Neural cell (in vitro differentiated cells): ENCODE results near the gene SLC12A7.

Experiments
- CTCF ChIP-seq: fragments of 450-650 bp; IDR thresholded peaks from 2 replicates; pipeline ENCODE4 v1.5.1; 2014; ENCODE audit warnings: antibody characterized with exemption, mild to moderate bottlenecking, moderate library complexity; ENCODE audit not compliant: poor library complexity, severe bottlenecking
- EP300 ChIP-seq: fragments of 450-650 bp; conservative IDR thresholded peaks from 2 replicates; pipeline ENCODE4 v1.6.1; 2014; ENCODE audit warnings: antibody characterized with exemption, mild to moderate bottlenecking, moderate library complexity; ENCODE audit not compliant: poor library complexity, severe bottlenecking
- REST ChIP-seq: IDR thresholded peaks from 2 replicates; pipeline ENCODE4 v1.6.1; 2012; ENCODE audit warnings: borderline replicate concordance

- TF ChIP-seq REST = no peak
- TF ChIP-seq CTCF = no peak
- no peak for TF ChIP-seq EP300
Measured at GRCh38 chr5:1136814-1137213, 25.0 kb upstream of the SLC12A7 start.
